GM19452 (cell line): Measurements from ENCODE around the gene HOXB1.
"Not testable (repeated sequence)": the region's sequence is repeated elsewhere in the genome, so short reads cannot be mapped to it uniquely, and the experiment has no call there.

Experiments used
- ATAC-seq: cut with Tn5 transposase; IDR thresholded peaks from one replicate; pipeline ENCODE4 v1.9.1; 2021; ENCODE audit not compliant: unreplicated experiment

Gene HOXB1

GRCh38 chr17:48499735-48500434, 30.9 kb downstream of the HOXB1 start:
- ATAC-seq, result no peak

DNA sequence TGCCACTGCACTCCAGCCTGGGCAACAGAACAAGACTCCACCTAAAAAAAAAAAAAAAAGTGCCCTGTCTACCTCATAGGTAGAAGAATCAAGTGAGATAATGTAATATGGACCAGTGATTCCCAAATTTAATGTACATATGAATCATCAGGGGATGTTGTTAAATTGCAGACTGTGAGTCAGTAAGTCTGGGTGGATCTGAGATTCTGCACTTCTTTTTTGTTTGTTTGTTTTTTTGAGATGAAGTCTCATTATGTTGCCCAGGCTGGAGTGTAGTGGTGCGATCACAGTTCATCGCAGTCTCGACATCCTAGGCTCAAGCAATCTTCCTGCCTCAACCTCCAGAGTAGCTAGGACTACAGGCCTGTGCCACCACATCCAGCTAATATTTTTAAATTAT, 31.6 kb downstream of the HOXB1 start:
- no peak for ATAC-seq

- ATAC-seq, result no peak
Measured at GRCh38 chr17:48498164-48498850, 32.5 kb downstream of the HOXB1 start.

DNA sequence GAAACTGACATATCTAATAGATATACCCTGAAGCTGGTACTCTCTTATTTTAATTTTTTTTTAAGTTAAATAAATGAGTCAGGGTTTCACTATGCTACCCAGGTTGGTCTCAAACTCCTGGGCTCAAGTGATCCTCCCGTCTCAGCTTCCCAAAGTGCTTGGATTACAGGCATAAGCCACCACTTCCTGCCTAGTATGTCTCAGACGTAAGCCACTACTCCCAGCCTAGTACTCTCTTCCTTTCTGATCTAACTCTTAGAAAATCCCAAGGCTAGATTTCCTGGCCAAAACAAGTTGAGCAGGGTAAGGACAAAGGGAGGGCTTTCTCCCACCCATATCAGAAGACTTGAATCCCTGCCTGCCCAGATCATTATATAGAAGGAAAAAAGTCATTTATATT, 33.7 kb downstream of the HOXB1 start:
- no peak for ATAC-seq

- no peak for ATAC-seq
Measured at GRCh38 chr17:48494335-48494734, 36.5 kb downstream of the HOXB1 start.

GRCh38 chr17:48492401-48493298, 38.2 kb downstream of the HOXB1 start:
- no peak for ATAC-seq

DNA sequence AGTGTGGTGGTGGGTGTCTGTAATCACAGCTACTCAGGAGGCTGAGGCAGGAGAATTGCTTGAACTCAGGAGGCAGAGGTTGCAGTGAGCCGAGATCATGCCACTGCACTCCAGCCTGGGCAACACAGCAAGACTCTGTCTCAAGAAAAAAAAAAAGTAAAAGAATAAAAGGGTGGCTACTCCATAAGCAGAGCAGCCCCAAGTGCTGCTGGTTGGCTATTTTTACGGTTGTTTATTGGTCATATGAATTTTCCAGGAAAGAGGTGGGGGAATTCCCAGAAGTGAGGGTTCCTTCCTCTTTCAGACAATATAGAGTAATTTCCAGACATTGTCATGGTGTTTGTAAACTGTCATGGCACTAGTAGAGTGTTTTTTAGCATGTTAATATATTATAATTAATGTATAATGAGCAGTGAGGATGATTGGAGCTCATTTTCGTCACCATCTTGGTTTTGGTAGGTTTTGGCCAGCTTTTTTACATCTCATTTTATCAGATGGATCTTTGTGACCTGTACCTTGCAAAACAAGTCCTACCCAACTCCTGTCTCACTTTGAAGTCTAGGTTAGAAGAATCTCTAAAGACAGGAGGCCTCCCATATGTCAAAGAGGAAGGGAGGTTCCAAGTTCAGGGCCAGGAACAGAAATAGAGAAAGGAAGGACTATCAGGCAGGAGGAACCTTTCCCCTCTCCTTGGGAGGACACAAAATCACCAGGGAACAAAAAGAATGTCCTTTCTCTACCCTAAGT, 39.1 kb downstream of the HOXB1 start:
- ATAC-seq, result no peak

GRCh38 chr17:48490451-48490892, 40.3 kb downstream of the HOXB1 start:
- no peak for ATAC-seq

DNA sequence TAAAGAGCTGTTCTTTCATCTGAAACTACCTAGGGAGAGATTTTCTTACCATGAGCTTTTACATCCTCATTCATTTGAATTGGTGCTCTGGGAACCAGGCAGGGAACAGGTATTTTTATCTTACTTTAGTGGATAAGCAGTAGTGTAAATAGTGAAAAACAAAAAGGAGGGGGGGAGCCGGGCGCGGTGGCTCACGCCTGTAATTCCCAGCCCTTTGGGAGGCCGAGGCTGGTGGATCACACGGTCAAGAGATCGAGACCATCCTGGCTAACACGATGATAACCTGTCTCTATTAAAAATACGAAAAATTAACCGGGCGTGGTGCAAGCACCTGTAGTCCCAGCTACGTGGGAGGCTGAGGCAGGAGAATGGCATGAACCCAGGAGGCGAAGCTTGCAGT, 41.0 kb downstream of the HOXB1 start:
- no peak for ATAC-seq

GRCh38 chr17:48488548-48489106, 42.2 kb downstream of the HOXB1 start:
- no peak for ATAC-seq

- no peak for ATAC-seq
Measured at GRCh38 chr17:48487221-48487620, 43.6 kb downstream of the HOXB1 start.

GRCh38 chr17:48486557-48486956, 44.3 kb downstream of the HOXB1 start:
- ATAC-seq, result no peak

GRCh38 chr17:48484850-48485249, 46.0 kb downstream of the HOXB1 start:
- no peak for ATAC-seq

GRCh38 chr17:48484256-48484655, 46.6 kb downstream of the HOXB1 start:
- ATAC-seq, result no peak

DNA sequence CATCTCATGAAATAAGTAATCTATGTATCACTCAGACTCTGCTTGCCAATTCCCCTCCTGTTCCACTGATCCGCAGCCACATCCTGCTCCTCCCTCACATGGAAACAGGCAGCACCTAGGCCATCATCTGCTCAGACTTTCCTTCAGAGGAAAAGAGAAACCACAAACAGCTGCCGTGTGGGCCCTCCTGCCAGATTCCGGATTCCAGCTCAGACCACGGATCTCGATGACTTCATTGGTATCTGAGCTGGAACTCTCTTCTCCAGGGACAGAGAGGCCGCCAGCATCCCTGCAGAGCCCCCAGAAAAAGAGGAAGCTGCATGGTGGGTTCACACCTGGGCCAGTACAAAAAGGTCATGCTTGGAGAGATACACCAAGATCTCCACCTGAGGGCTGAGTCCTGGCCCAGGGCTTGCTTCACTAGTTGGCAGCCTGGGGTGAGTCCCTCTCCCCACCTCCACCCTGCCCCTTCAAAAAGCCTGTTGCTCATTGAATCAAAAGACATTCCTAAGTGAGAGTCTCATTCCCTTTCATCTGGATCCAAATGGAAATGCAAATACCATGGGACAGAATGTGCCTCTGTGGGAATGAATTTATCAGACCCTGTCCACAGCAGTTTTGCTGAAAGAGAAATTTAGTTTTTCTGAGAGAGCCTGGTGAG, 47.2 kb downstream of the HOXB1 start:
- no peak for ATAC-seq

- ATAC-seq, result no peak
Measured at GRCh38 chr17:48483004-48483403, 47.8 kb downstream of the HOXB1 start.

DNA sequence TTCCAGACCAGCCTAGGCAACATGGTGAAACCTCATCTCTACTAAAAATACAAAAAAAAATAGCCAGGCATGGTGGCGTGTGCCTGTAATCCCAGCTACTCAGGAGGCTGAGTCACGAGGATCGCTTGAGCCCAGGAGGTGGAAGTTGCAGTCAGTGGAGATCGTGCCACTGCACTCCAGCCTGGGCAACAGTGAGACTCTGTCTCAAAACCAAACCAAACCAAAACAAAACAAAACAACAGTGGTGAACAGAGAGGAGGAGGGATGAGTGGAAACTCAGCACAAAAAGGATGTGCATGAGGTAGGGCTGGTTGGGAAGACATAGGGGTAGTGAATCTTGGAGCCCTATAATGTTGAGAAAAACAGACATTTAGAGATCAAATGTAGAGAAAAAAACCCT, 48.5 kb downstream of the HOXB1 start:
- not testable (repeated sequence) for ATAC-seq

- no peak for ATAC-seq
Measured at GRCh38 chr17:48479014-48479402, 51.8 kb downstream of the HOXB1 start.
